Liver (tissue), 3 donors: ENCODE measurements around the gene GSTM3.
"Not testable (repeated sequence)": the region's sequence is repeated elsewhere in the genome, so short reads cannot be mapped to it uniquely, and the experiment has no call there.

Experiments
- EGR1 ChIP-seq, 2 donors: IDR thresholded peaks; 2 replicates each; pipeline ENCODE4 v1.6.1; 2016 to 2018; ENCODE audit warnings: antibody characterized with exemption in 2 of 2, low read depth in 2 of 2
- FOXA1 ChIP-seq: IDR thresholded peaks from 2 replicates; pipeline ENCODE4 v1.6.1; 2016; ENCODE audit warnings: antibody characterized with exemption
- FOXA2 ChIP-seq: IDR thresholded peaks from 2 replicates; pipeline ENCODE4 v1.6.1; 2016; ENCODE audit warnings: antibody characterized with exemption
- GABPA ChIP-seq, 2 donors: IDR thresholded peaks in 1 of 2; conservative IDR thresholded peaks in 1 of 2; 2 replicates each; pipeline ENCODE4 v1.6.1; 2016; ENCODE audit warnings: antibody characterized with exemption in 2 of 2, mild to moderate bottlenecking in 1 of 2, moderate library complexity in 1 of 2
- HNF4G ChIP-seq: IDR thresholded peaks from 2 replicates; pipeline ENCODE4 v1.6.1; 2016; ENCODE audit warnings: antibody characterized with exemption
- RAD21 ChIP-seq, 2 donors: IDR thresholded peaks; 2 replicates each; pipeline ENCODE4 v1.6.1; 2016; ENCODE audit warnings: antibody characterized with exemption in 2 of 2, mild to moderate bottlenecking in 2 of 2
- RXRA ChIP-seq, 2 donors: IDR thresholded peaks; 2 replicates each; pipeline ENCODE4 v1.6.1; 2017 to 2018; ENCODE audit warnings: antibody characterized with exemption in 2 of 2, mild to moderate bottlenecking in 1 of 2
- SP1 ChIP-seq: IDR thresholded peaks from 2 replicates; pipeline ENCODE4 v1.6.1; 2018; ENCODE audit warnings: antibody characterized with exemption, mild to moderate bottlenecking
- YY1 ChIP-seq: IDR thresholded peaks from 2 replicates; pipeline ENCODE4 v1.6.1; 2016; ENCODE audit warnings: antibody characterized with exemption, mild to moderate bottlenecking
- TF ChIP-seq, protein P1 (sequence below): fragments of 150-350 bp; IDR thresholded peaks from 2 replicates; pipeline ENCODE4 v1.5.1; 2017; ENCODE audit warnings: improper control_type of control experiment, low read depth, low read length; ENCODE audit not compliant: missing input control
- TF ChIP-seq, protein P2 (sequence below): IDR thresholded peaks from 2 replicates; pipeline ENCODE4 v1.6.1; 2016; ENCODE audit warnings: antibody characterized with exemption
- TF ChIP-seq, protein P3 (sequence below): IDR thresholded peaks from 2 replicates; pipeline ENCODE4 v1.6.1; 2016; ENCODE audit warnings: antibody characterized with exemption
- TF ChIP-seq, protein P4 (sequence below): IDR thresholded peaks from 2 replicates; pipeline ENCODE4 v1.6.1; 2016; ENCODE audit warnings: antibody characterized with exemption, mild to moderate bottlenecking
- TF ChIP-seq, protein P5 (sequence below): IDR thresholded peaks from 2 replicates; pipeline ENCODE4 v1.6.1; 2016; ENCODE audit warnings: antibody characterized with exemption
- donor health status: healthy.
- donor health status: healthy.

DNA sequence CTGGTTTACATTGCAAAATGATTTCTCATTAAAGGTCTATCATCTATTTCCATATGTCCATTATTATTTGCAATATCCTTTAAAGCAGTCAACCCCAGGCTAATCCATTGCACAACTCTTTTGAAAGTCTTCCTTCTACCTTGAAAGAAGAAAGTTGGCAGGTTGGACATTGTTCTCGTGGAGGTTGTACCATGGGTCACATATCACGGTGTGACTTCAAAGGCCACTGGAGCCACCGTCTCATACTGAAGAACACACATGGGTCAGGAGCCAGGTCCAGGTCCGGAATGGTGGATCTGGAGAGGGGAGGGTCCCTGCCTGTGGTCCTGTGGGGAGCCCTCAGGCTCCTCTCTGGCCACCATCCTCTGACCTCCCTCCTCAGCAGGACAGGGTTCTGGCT is 54.9 kb downstream of the GSTM3 start:
- TF ChIP-seq, protein P1, sequence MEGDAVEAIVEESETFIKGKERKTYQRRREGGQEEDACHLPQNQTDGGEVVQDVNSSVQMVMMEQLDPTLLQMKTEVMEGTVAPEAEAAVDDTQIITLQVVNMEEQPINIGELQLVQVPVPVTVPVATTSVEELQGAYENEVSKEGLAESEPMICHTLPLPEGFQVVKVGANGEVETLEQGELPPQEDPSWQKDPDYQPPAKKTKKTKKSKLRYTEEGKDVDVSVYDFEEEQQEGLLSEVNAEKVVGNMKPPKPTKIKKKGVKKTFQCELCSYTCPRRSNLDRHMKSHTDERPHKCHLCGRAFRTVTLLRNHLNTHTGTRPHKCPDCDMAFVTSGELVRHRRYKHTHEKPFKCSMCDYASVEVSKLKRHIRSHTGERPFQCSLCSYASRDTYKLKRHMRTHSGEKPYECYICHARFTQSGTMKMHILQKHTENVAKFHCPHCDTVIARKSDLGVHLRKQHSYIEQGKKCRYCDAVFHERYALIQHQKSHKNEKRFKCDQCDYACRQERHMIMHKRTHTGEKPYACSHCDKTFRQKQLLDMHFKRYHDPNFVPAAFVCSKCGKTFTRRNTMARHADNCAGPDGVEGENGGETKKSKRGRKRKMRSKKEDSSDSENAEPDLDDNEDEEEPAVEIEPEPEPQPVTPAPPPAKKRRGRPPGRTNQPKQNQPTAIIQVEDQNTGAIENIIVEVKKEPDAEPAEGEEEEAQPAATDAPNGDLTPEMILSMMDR = not testable (repeated sequence)
- TF ChIP-seq, protein P2, sequence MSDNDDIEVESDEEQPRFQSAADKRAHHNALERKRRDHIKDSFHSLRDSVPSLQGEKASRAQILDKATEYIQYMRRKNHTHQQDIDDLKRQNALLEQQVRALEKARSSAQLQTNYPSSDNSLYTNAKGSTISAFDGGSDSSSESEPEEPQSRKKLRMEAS = not testable (repeated sequence)
- TF ChIP-seq SP1; GABPA (IDR thresholded peaks at IDR 0.05 in 1 of 2, conservative IDR thresholded peaks at IDR 0.05 in 1 of 2); YY1; RAD21 (IDR thresholded peaks at IDR 0.05); EGR1 (IDR thresholded peaks at IDR 0.05; ENCODE audit: low read depth in 2 of 2); RXRA (IDR thresholded peaks at IDR 0.05); FOXA1; FOXA2; HNF4G: not testable (repeated sequence)
- TF ChIP-seq, protein P3, sequence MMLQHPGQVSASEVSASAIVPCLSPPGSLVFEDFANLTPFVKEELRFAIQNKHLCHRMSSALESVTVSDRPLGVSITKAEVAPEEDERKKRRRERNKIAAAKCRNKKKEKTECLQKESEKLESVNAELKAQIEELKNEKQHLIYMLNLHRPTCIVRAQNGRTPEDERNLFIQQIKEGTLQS = not testable (repeated sequence)
- TF ChIP-seq, protein P4, sequence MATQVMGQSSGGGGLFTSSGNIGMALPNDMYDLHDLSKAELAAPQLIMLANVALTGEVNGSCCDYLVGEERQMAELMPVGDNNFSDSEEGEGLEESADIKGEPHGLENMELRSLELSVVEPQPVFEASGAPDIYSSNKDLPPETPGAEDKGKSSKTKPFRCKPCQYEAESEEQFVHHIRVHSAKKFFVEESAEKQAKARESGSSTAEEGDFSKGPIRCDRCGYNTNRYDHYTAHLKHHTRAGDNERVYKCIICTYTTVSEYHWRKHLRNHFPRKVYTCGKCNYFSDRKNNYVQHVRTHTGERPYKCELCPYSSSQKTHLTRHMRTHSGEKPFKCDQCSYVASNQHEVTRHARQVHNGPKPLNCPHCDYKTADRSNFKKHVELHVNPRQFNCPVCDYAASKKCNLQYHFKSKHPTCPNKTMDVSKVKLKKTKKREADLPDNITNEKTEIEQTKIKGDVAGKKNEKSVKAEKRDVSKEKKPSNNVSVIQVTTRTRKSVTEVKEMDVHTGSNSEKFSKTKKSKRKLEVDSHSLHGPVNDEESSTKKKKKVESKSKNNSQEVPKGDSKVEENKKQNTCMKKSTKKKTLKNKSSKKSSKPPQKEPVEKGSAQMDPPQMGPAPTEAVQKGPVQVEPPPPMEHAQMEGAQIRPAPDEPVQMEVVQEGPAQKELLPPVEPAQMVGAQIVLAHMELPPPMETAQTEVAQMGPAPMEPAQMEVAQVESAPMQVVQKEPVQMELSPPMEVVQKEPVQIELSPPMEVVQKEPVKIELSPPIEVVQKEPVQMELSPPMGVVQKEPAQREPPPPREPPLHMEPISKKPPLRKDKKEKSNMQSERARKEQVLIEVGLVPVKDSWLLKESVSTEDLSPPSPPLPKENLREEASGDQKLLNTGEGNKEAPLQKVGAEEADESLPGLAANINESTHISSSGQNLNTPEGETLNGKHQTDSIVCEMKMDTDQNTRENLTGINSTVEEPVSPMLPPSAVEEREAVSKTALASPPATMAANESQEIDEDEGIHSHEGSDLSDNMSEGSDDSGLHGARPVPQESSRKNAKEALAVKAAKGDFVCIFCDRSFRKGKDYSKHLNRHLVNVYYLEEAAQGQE = not testable (repeated sequence)
- TF ChIP-seq, protein P5, sequence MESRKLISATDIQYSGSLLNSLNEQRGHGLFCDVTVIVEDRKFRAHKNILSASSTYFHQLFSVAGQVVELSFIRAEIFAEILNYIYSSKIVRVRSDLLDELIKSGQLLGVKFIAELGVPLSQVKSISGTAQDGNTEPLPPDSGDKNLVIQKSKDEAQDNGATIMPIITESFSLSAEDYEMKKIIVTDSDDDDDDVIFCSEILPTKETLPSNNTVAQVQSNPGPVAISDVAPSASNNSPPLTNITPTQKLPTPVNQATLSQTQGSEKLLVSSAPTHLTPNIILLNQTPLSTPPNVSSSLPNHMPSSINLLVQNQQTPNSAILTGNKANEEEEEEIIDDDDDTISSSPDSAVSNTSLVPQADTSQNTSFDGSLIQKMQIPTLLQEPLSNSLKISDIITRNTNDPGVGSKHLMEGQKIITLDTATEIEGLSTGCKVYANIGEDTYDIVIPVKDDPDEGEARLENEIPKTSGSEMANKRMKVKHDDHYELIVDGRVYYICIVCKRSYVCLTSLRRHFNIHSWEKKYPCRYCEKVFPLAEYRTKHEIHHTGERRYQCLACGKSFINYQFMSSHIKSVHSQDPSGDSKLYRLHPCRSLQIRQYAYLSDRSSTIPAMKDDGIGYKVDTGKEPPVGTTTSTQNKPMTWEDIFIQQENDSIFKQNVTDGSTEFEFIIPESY = not testable (repeated sequence)
